ENCODE data around the gene COL23A1.

Gene COL23A1

DNA sequence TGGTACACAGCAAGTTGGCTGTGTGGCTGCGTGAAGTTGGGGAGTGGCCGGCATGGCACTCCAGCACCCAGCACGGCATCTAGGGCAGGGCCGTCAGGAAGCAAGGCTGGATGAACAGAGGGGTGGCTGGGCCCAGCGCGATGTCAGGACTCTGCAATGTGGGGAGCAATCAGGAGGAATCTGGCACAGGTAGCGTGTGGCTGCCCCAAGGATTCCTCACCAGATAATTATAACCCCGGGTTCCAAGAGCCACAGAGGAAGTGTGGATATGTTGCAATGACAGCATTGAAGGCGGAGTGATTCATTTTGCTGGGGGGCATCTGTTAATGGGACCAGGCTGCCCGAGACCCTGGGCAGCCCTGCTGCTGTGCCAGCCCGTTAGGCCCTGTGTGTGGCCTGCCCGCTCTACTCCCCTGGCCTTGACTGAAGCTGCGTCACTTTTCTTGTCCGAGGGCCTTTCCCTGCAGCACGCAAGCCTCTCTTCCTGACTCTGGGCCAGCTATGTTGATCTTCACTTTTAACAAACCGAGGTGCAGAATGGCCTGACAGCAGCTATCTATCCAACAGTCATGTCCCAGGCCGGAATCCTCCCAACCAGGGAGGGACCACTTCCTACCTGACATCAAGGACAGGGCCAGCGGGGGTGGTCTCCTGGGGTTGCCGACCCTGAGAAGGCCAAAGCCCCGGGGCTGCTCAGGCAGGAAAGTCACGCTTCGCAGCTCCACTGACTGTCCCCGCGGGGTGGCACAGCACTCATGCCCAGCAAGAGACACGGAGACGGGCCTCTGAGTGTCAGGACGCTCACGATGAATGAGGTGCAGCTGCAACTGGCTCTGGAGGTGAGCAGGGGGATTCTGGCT lies 239.6 kb downstream of the COL23A1 start:
- TF ChIP-seq, protein P1, sequence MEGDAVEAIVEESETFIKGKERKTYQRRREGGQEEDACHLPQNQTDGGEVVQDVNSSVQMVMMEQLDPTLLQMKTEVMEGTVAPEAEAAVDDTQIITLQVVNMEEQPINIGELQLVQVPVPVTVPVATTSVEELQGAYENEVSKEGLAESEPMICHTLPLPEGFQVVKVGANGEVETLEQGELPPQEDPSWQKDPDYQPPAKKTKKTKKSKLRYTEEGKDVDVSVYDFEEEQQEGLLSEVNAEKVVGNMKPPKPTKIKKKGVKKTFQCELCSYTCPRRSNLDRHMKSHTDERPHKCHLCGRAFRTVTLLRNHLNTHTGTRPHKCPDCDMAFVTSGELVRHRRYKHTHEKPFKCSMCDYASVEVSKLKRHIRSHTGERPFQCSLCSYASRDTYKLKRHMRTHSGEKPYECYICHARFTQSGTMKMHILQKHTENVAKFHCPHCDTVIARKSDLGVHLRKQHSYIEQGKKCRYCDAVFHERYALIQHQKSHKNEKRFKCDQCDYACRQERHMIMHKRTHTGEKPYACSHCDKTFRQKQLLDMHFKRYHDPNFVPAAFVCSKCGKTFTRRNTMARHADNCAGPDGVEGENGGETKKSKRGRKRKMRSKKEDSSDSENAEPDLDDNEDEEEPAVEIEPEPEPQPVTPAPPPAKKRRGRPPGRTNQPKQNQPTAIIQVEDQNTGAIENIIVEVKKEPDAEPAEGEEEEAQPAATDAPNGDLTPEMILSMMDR (IDR thresholded peaks at IDR 0.05; ENCODE audit: unreplicated experiment in 3 of 3): no peak

DNA sequence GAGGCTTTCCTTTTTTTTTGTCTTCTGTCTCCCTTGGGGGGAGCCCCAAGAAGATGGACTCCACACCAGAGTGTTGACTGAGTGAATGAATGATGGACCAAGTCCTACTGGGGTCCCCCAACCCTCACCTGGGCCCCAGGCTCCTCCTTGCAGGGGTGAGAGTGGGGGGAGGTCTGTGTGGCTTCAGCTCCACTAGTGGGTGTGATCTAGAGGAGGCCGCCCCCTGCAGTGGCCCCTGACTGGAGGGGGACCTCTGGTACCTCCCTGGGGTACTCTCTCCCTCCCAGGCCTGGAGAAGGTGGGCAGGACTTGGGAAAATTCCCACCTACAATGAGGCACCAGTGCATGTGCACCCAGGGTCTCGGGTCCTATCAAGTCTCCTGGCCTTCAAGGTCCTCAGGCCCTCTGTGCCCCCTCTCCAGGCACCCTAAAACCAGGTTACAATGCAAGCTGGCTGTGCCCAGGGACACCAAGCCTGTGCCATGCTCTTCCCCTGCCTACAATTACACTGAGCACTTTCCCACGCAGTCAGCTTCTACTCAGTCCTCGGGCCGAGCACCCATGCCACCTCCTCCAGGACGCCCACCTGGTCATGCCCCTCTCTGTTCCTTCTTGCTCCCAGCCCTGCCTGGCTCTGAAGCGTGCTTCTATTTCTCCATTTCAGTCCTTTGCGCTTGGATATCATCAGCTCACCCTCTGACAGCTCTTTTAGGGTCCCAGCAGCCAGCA lies 240.4 kb downstream of the COL23A1 start:
- Mint-ChIP-seq H3K4me3 (peak overlapping the region in 2 of 3 experiments; percentile 2 to 34), H3K27ac (peak overlapping the region; percentile 94 to 99 (median 96)), H3K27me3 (ENCODE audit: low read depth) (peaks cover 12% of the 10 kb centered on the region), H3K36me3 (ENCODE audit: low read depth) (no peaks in the 10 kb centered on the region), H3K4me1 (peaks cover 66% of the 10 kb centered on the region), H3K9me3 (no peaks in the 10 kb centered on the region)
- TF ChIP-seq, protein P1 (IDR thresholded peaks at IDR 0.05; ENCODE audit: unreplicated experiment in 3 of 3): no peak

More for the DNA sequence above, 239.6 kb downstream of the COL23A1 start:
- peak overlapping the region in 2 of 3 experiments; percentile 2 to 20 for H3K4me3 Mint-ChIP-seq
- peaks cover 8% of the 10 kb centered on the region for H3K27me3 Mint-ChIP-seq (ENCODE audit: low read depth)
- H3K9me3 Mint-ChIP-seq: no peaks in the 10 kb centered on the region
- peak overlapping the region; percentile 71 to 99 (median 96) for H3K27ac Mint-ChIP-seq
- peaks cover 62% of the 10 kb centered on the region for H3K4me1 Mint-ChIP-seq
- H3K36me3 Mint-ChIP-seq (ENCODE audit: low read depth): no peaks in the 10 kb centered on the region

DNA sequence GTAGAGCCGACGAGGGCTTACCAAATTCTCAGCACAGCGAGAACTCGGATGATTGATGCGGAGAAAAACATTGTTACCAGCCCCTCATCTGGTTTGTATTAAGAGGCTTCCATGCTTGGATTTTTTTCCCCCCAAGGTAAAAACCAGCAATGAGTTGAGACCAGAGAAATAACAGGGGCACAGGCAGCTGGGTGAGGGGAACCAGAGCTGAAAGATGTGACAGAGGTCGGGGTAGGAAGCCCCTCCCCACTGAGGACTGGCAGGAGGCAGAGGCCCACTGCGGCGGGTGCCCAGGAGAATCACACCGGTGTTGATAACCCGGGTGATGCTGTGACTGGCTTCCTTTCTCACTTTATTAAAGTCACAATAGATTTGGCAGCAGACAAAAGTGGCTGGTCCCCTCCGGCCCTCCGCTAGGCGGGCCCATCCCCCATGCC lies 241.1 kb downstream of the COL23A1 start:
- peak overlapping the region; percentile 94 to 99 (median 96) for H3K27ac Mint-ChIP-seq
- peaks cover 66% of the 10 kb centered on the region for H3K4me1 Mint-ChIP-seq
- H3K9me3 Mint-ChIP-seq: no peaks in the 10 kb centered on the region
- TF ChIP-seq, protein P1 (IDR thresholded peaks at IDR 0.05; ENCODE audit: unreplicated experiment in 3 of 3): no peak
- H3K27me3 Mint-ChIP-seq (ENCODE audit: low read depth): peaks cover 16% of the 10 kb centered on the region
- H3K4me3 Mint-ChIP-seq: peak overlapping the region; percentile 62 to 66 (median 64)
- H3K36me3 Mint-ChIP-seq (ENCODE audit: low read depth): no peaks in the 10 kb centered on the region

DNA sequence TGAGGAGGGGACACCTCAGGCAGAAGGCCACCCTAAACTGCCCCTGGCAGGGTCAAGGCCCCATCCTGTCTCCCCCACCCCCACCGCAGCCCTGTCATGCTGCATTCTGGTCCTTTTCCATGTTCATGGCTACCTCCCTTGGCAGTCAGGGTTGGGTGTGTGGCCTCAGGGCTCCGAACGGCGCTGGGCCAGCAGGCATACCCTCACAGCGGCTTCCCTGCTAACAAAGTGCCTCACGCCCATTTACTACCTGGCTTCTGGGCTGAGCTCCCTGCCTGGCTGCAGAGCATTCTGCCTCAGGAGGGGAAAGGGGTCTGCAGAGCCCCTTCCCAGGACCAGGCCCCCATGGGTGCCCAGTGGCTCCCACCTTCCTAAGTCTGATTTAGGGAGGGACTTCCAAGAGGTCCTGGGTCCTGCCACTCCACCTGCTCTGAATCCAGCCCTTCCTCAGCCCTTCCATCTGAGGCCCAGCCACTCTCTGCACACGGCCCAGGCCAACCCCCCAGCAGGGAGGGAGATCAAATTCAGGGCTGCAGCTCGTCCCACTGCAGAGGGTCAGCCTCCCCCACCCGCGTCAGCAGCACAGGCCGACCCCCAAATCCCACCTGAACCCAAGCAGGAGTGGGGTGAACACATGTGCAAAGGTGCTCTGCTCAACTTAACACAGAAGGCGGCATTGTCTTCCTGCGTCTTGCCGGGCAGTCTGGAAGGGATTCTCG lies 241.7 kb downstream of the COL23A1 start:
- Mint-ChIP-seq H3K4me3 (peak overlapping the region; percentile 62 to 66 (median 64)), H3K27ac (peak overlapping the region; percentile 94 to 99 (median 96)), H3K27me3 (ENCODE audit: low read depth) (peaks cover 16% of the 10 kb centered on the region), H3K4me1 (peaks cover 64% of the 10 kb centered on the region), H3K36me3 (ENCODE audit: low read depth) (no peaks in the 10 kb centered on the region), H3K9me3 (no peaks in the 10 kb centered on the region)
- TF ChIP-seq, protein P1 (IDR thresholded peaks at IDR 0.05; ENCODE audit: unreplicated experiment in 3 of 3): no peak

DNA sequence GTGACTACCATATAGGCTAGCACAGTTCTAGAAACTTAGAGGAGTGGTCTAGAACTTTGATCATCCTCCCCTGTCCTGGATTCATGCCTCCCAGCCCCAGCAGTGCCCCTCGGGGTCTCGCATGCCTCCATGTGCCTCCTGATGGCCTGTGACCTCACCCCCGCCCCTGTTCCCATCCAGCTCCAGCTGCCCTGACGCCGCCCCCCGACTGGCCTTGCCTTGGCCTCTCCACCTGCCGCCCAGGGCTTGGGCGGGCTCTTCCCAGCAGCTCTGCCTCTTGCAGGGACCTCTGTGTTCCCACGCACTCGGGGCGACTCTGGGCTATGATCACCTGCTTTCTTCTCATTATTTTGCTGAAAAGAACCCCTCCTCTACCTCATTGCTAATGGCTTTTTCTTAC lies 242.2 kb downstream of the COL23A1 start:
- Mint-ChIP-seq H3K36me3 (ENCODE audit: low read depth) (no peaks in the 10 kb centered on the region), H3K9me3 (no peaks in the 10 kb centered on the region), H3K4me1 (peaks cover 64% of the 10 kb centered on the region), H3K27ac (peak overlapping the region; percentile 94 to 99 (median 96)), H3K4me3 (no peak overlapping the region), H3K27me3 (ENCODE audit: low read depth) (peaks cover 16% of the 10 kb centered on the region)
- TF ChIP-seq, protein P1 (IDR thresholded peaks at IDR 0.05; ENCODE audit: unreplicated experiment in 3 of 3): no peak

All from nephron (organoid).